CD4-positive, CD25-positive, alpha-beta regulatory T cell (primary cell): ENCODE measurements around the gene ADGRV1. TPM values are rescaled to one million over a fixed set of nuclear protein-coding genes. Genes with fewer than 3 reads are reported as not detected.
A peak's percentile ranks its signal among the peaks of the same experiment; 100 is the strongest.

Experiments
- ATAC-seq, 2 donors: fragments of 150-1000 bp; cut with Tn5 transposase; one replicate each; pipeline ENCODE4 v1.10.0; 2021; ENCODE audit warnings: low read depth in 2 of 2, moderate number of reproducible peaks in 2 of 2, moderate library complexity in 1 of 2
- DNase-seq, 3 donors: peaks; one replicate each; pipeline versions ENCODE4 v3.0.0 to v3.0.0-alpha.2; 2012 to 2022; ENCODE audit warnings: mixed read lengths in 1 of 3
- H3K27ac ChIP-seq: one replicate; pipeline ENCODE4 v1.7.0; 2013; ENCODE audit warnings: mild to moderate bottlenecking, low read length; ENCODE audit not compliant: insufficient read depth, poor library complexity, severe bottlenecking
- H3K27me3 ChIP-seq: one replicate; pipeline ENCODE4 v1.7.0; 2013; ENCODE audit warnings: low read length; ENCODE audit not compliant: control insufficient read depth, insufficient read depth
- H3K36me3 ChIP-seq: one replicate; pipeline ENCODE4 v1.7.0; 2013; ENCODE audit warnings: mild to moderate bottlenecking, low read length, moderate library complexity; ENCODE audit not compliant: control insufficient read depth, insufficient read depth
- H3K4me1 ChIP-seq: 2 replicates; pipeline ENCODE4 v1.7.0; 2013; ENCODE audit warnings: mild to moderate bottlenecking, low read length; ENCODE audit not compliant: insufficient read depth, control insufficient read depth, poor library complexity, severe bottlenecking
- H3K4me3 ChIP-seq: one replicate; pipeline ENCODE4 v1.7.0; 2013; ENCODE audit warnings: low read depth, mild to moderate bottlenecking, low read length, moderate library complexity
- H3K9me3 ChIP-seq, 2 experiments: 1 replicate in 1 of 2; 2 replicates in 1 of 2; pipeline ENCODE4 v1.7.0; 2013; ENCODE audit warnings: low read length in 2 of 2, mild to moderate bottlenecking in 1 of 2, moderate library complexity in 1 of 2; ENCODE audit not compliant: control insufficient read depth in 2 of 2
- H3K27ac Mint-ChIP-seq, 3 donors: one replicate each; pipeline ENCODE4 v1.8.0; 2020 to 2022; ENCODE audit warnings: mild to moderate bottlenecking in 3 of 3, mixed read lengths in 3 of 3, moderate library complexity in 2 of 3
- H3K27me3 Mint-ChIP-seq: one replicate; pipeline ENCODE4 v1.8.0; 2022; ENCODE audit warnings: mild to moderate bottlenecking, mixed read lengths
- H3K36me3 Mint-ChIP-seq: one replicate; pipeline ENCODE4 v1.8.0; 2020; ENCODE audit warnings: mixed read lengths
- H3K4me1 Mint-ChIP-seq, 4 donors: one replicate each; pipeline ENCODE4 v1.8.0; 2020 to 2022; ENCODE audit warnings: mixed read lengths in 4 of 4, mild to moderate bottlenecking in 1 of 4
- H3K4me3 Mint-ChIP-seq, 4 donors: one replicate each; pipeline ENCODE4 v1.8.0; 2020 to 2022; ENCODE audit warnings: mild to moderate bottlenecking in 4 of 4, mixed read lengths in 4 of 4, moderate library complexity in 3 of 4
- H3K9me3 Mint-ChIP-seq, 7 donors: one replicate each; pipeline ENCODE4 v1.8.0; 2020 to 2022; ENCODE audit warnings: mixed read lengths in 7 of 7, mild to moderate bottlenecking in 3 of 7, moderate library complexity in 2 of 7
- polyA plus RNA-seq, 4 donors: library from polyadenylated mRNA; unstranded; fragments of 300-500 nt; fragmentation: Illumina TruSeq; gene quantifications; one replicate each; pipeline ENCODE4 v1.2.3, GENCODE V29; 2021
- total RNA-seq: library from RNA; stranded (reverse); gene quantifications from one replicate; pipeline ENCODE4 v1.2.3, GENCODE V29; 2022

Gene ADGRV1
- total and polyA plus RNA-seq, 5 donors from 2014 or later = 0.42 to 0.52 TPM; not detected in 3

DNA sequence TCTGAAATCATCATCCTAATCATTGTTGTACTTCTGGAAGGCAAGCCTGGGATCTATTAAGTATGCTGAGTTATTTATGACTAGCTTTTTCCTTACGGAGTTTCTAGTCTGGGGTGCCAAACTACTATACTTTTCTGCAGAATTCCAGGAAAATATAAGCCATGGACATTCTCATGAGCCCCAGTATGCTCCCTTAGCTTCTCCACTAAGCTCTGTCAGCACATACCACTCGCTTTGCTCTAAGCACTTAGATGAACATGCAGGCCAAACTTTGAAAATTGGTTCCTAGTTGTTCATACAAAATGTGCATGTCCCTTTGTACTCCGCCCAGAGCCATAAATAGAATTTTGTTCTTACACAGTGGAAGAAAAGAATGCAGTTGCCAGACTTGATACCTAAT lies 539.9 kb downstream of the ADGRV1 start:
- Mint-ChIP-seq H3K4me1 (no peaks in the 10 kb centered on the region), H3K9me3 (no peaks in the 10 kb centered on the region), H3K36me3 (no peaks in the 10 kb centered on the region), H3K27me3 (peaks cover 10% of the 10 kb centered on the region), H3K4me3 (no peak overlapping the region), H3K27ac (no peak overlapping the region)
- DNase-seq = no peak
- Histone ChIP-seq H3K4me3 (no peak overlapping the region), H3K9me3 (no peaks in the 10 kb centered on the region), H3K27ac (no peak overlapping the region), H3K27me3 (no peaks in the 10 kb centered on the region), H3K4me1 (no peaks in the 10 kb centered on the region), H3K36me3 (no peaks in the 10 kb centered on the region)
- ATAC-seq = no peak

DNA sequence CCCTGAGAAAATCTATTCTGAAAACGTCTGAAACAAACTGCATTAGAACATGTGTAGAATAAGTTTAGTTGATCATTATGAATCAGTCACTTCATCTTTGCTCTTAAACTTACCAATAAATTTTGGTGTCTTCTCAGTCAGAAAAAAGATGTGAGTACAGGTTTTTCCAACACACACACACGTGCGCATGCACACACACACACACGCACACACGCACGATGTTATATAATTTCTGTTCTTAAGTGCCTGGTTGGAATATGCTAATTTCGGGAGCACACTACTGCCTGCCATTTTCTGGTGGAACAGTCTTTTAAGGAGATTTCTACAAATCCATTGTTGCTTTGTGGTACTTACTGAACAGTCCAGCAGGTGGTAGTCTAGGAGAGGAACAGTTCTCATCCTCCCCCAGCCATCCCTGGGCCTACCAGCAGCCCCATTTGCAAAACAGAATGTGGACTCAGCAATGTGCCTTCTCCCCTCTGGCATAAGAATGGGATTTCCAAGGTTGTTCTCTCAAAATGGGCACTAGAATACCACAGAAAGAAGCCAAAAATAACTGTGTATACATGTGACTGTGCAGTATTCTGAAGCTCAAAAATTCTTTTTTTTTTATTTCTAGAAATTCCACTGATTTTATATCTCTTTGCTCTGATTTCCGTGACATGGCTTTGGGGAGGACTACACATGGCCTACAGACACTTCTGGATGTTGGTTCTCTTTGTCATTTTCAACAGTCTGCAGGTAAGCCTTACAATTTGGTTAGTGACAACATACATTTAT lies 543.2 kb downstream of the ADGRV1 start:
- Mint-ChIP-seq H3K4me1 (no peaks in the 10 kb centered on the region), H3K4me3 (no peak overlapping the region), H3K27ac (no peak overlapping the region), H3K9me3 (peaks cover 0 to 5% (median 2%) of the 10 kb centered on the region in 7 donors), H3K27me3 (peaks cover 4% of the 10 kb centered on the region), H3K36me3 (no peaks in the 10 kb centered on the region)
- Histone ChIP-seq H3K27ac (no peak overlapping the region), H3K4me3 (no peak overlapping the region), H3K4me1 (no peaks in the 10 kb centered on the region), H3K27me3 (no peaks in the 10 kb centered on the region), H3K9me3 (no peaks in the 10 kb centered on the region), H3K36me3 (no peaks in the 10 kb centered on the region)
- DNase-seq (peak; percentile 19 to 75 (median 39)), ATAC-seq (peak; percentile 64 to 71)

DNA sequence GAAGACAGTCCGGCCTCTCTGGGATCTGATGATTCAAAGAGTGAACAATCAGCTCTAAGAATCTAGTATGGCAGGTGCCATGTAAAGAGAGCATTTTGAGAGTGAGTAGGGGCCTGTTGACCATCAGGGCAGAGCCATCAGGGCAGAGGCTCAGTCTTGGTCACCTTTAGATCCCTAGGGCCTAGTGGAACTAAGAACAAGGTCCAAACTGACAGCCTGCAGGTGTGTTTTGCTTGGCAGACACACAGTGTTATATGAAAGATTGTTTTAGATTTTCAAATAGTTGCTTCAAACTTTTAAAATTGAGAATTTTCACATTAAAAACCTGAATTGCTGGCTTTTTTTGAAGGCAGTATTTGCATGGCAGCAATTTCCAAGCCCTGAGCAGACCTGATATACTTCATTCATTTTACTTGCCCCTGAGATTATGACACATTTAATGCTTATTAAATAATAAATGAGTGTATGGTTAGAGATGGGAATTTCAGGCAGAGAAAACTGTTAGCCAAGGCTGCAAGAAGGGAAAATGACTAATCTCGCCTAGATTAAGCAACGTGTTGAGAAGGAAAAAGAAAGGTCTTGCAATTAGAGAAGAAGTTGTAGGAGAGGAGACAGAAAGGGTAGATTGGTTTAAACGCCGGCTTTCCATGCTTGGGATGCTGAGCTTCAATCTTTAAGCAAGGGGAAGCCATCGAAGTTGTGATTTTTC lies 544.9 kb downstream of the ADGRV1 start:
- no peak for ATAC-seq
- DNase-seq = no peak
- Histone ChIP-seq H3K9me3 (no peaks in the 10 kb centered on the region), H3K4me3 (no peak overlapping the region), H3K27ac (no peak overlapping the region), H3K4me1 (no peaks in the 10 kb centered on the region), H3K27me3 (no peaks in the 10 kb centered on the region), H3K36me3 (no peaks in the 10 kb centered on the region)
- Mint-ChIP-seq H3K27me3 (peaks cover 8% of the 10 kb centered on the region), H3K36me3 (no peaks in the 10 kb centered on the region), H3K4me1 (no peaks in the 10 kb centered on the region), H3K4me3 (no peak overlapping the region), H3K27ac (no peak overlapping the region), H3K9me3 (peaks cover 0 to 5% (median 2%) of the 10 kb centered on the region in 7 donors)

GRCh38 chr5:91104062-91104448 lies 545.5 kb downstream of the ADGRV1 start:
- no peak overlapping the region for H3K4me3 Mint-ChIP-seq
- no peak for DNase-seq
- no peaks in the 10 kb centered on the region for H3K36me3 ChIP-seq
- H3K4me1 Mint-ChIP-seq = no peaks in the 10 kb centered on the region
- no peaks in the 10 kb centered on the region for H3K36me3 Mint-ChIP-seq
- H3K9me3 Mint-ChIP-seq = peaks cover 0 to 5% (median 2%) of the 10 kb centered on the region in 7 donors
- no peak for ATAC-seq
- no peaks in the 10 kb centered on the region for H3K27me3 ChIP-seq
- no peaks in the 10 kb centered on the region for H3K4me1 ChIP-seq
- H3K27ac ChIP-seq = no peak overlapping the region
- no peaks in the 10 kb centered on the region for H3K9me3 ChIP-seq
- peaks cover 8% of the 10 kb centered on the region for H3K27me3 Mint-ChIP-seq
- H3K4me3 ChIP-seq = no peak overlapping the region
- no peak overlapping the region for H3K27ac Mint-ChIP-seq

GRCh38 chr5:91106842-91107511 lies 548.4 kb downstream of the ADGRV1 start:
- Histone ChIP-seq H3K36me3 (no peaks in the 10 kb centered on the region), H3K4me3 (no peak overlapping the region), H3K27ac (no peak overlapping the region), H3K9me3 (no peaks in the 10 kb centered on the region), H3K27me3 (peaks cover 2% of the 10 kb centered on the region), H3K4me1 (no peaks in the 10 kb centered on the region)
- Mint-ChIP-seq H3K36me3 (no peaks in the 10 kb centered on the region), H3K4me3 (no peak overlapping the region), H3K27me3 (peaks cover 11% of the 10 kb centered on the region), H3K4me1 (no peaks in the 10 kb centered on the region), H3K27ac (no peak overlapping the region), H3K9me3 (peaks cover 0 to 5% (median 2%) of the 10 kb centered on the region in 7 donors)
- no peak for DNase-seq
- no peak for ATAC-seq

DNA sequence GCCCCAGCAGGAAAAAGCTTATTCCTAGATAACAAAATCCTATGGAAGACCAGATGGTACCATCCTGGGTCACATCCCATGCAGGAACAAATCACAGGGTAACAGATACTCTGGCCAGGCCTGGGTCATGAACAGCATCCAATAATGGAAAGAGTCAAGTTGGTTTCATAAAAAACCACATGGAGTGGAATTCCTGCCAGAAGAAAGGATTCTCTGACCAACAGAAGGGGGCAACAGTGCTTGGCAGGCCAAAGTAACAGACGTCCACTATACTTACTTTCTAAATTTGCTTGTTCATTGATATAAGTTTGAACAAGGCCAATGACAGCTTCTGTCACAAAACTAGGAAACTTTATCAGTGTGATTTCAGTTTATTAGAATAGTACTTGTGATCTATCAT lies 551.0 kb downstream of the ADGRV1 start:
- Histone ChIP-seq H3K36me3 (no peaks in the 10 kb centered on the region), H3K27me3 (peaks cover 2% of the 10 kb centered on the region), H3K9me3 (no peaks in the 10 kb centered on the region), H3K4me1 (no peaks in the 10 kb centered on the region), H3K27ac (no peak overlapping the region), H3K4me3 (no peak overlapping the region)
- no peak overlapping the region for H3K27ac Mint-ChIP-seq
- peaks cover 0 to 5% (median 2%) of the 10 kb centered on the region in 7 donors for H3K9me3 Mint-ChIP-seq
- H3K4me1 Mint-ChIP-seq = no peaks in the 10 kb centered on the region
- DNase-seq (no peak), ATAC-seq (no peak)
- H3K27me3 Mint-ChIP-seq = peaks cover 23% of the 10 kb centered on the region
- no peaks in the 10 kb centered on the region for H3K36me3 Mint-ChIP-seq
- no peak overlapping the region for H3K4me3 Mint-ChIP-seq

- H3K27ac Mint-ChIP-seq = peak overlapping the region in 1 of 3 donors; percentile 3
- H3K27me3 ChIP-seq = peaks cover 2% of the 10 kb centered on the region
These were observed 552.1 kb downstream of the ADGRV1 start for GRCh38 chr5:91110686-91111085.

More at GRCh38 chr5:91110686-91111085, 552.1 kb downstream of the ADGRV1 start:
- DNase-seq (no peak), ATAC-seq (no peak)
- Histone ChIP-seq H3K27ac (no peak overlapping the region), H3K4me1 (no peaks in the 10 kb centered on the region), H3K36me3 (no peaks in the 10 kb centered on the region), H3K4me3 (no peak overlapping the region), H3K9me3 (no peaks in the 10 kb centered on the region)
- Mint-ChIP-seq H3K36me3 (no peaks in the 10 kb centered on the region), H3K4me3 (no peak overlapping the region), H3K4me1 (no peaks in the 10 kb centered on the region), H3K27me3 (peaks cover 28% of the 10 kb centered on the region), H3K9me3 (peaks cover 0 to 3% (median 0%) of the 10 kb centered on the region in 7 donors)
